HG03095 (cell line): ENCODE measurements around the gene PXYLP1.

Source experiments
- ATAC-seq: cut with Tn5 transposase; IDR thresholded peaks from one replicate; pipeline ENCODE4 v1.9.1; 2021; ENCODE audit warnings: moderate library complexity; ENCODE audit not compliant: unreplicated experiment

The PXYLP1 gene

DNA sequence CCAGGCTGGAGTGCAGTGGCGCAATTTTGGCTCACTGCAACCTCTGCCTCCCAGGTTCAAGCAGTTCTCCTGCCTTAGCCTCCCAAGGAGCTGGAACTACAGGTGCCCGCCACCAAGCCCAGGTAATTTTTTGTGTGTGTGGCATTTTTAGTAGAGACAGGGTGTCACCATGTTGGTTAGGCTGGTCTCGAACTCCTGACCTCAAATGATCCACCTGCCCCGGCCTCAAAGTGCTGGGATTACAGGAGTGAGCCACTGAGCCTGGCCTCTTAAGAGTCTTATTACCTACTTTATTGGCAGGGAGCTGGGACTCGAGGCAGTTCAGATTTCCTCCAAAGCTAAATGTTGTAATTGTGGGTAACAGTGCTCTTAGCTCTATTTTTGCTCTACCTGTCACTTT lies 16.4 kb downstream of the PXYLP1 start:
- ATAC-seq, result no peak

DNA sequence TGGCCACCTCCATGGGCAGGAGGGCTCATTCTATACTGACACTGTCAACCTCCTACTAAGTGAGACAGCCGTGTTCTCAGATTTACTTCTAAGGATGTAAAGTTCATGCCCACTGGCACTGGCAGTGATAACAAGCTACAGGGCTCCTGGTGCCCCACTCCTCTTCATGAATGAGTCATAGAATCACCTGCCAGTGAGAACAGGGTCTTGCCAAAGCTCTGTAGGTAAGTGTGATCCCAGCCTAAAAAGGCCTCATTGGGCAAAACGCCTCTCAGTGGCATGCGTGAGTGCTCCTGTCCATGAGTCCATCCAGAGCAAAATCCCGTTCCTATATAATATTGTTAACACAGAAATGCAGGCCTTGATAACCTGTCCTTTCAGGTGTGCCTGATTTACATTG lies 17.4 kb downstream of the PXYLP1 start:
- no peak for ATAC-seq

DNA sequence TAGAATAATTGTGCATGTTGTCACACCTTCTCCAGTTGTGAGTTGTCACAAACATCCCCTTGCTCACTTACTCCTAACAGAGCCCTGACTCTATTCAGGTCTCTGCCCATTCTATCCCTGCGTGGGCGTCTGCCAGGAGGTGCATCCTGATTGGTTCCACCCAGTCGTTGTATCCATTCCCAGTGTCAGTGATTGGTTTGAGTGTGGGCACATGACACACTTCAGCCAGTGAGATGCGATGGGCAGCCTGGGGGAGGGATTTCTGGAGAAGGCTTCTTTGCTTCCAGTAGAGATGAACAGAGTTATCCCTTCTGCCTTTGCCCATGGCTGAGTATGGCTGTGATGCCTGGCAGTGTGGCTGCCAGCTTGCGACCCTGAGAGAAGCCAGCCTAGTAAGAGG lies 18.7 kb downstream of the PXYLP1 start:
- ATAC-seq, result no peak

DNA sequence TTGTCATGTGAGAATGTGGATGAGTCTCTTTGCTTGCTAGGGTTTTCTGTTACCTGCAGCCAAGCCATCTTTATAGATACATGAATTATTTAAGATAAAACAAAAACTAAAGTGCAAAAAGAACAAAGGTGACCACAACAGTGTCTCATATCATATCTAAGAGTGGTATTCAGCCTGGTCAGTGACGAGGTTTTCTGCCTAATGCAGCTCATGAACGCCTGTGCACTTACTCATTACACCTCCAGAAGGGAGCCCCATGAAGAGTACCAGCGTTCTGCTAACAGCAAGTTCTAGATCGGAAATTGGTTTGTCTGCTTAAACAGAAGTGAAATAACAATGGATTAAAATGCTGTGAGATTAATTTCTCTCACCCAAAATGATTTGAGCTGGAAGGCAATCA lies 19.2 kb downstream of the PXYLP1 start:
- ATAC-seq, result no peak

DNA sequence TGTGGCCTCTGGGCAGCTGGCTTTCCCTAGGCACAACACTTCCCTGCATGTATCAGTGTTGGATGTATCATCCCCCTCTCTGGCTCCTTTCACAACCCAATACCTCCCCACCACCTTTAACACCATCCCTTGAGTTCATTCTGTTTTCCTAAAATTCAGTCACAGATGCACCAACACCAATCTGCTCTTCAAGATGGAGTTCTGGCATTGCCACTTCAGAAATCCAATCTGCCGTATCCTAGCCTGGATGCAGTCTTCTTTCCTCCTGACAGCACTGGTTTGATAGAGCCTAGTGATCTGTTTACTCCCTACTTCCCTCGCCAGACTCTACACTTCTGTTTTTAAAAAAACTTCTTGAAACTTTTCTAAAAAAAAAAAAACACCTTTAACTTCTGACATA lies 21.7 kb downstream of the PXYLP1 start:
- ATAC-seq, result no peak

DNA sequence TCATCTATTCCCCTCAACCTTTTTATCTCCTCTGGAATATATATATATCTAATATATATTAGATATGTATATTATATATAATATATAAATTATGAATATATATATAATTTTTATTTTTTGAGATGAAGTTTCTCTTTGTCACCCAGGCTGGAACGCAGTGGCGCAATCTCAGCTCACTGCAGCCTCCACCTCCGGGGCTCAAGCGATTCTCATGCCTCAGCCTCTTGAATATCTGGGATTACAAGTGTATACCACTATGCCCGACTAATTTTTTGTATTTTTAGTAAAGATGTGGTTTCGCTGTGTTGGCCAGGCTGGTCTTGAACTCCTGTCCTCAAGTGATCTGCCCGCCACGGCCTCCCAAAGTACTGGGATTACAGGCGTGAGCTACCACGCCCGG lies 22.2 kb downstream of the PXYLP1 start:
- ATAC-seq, result no peak

DNA sequence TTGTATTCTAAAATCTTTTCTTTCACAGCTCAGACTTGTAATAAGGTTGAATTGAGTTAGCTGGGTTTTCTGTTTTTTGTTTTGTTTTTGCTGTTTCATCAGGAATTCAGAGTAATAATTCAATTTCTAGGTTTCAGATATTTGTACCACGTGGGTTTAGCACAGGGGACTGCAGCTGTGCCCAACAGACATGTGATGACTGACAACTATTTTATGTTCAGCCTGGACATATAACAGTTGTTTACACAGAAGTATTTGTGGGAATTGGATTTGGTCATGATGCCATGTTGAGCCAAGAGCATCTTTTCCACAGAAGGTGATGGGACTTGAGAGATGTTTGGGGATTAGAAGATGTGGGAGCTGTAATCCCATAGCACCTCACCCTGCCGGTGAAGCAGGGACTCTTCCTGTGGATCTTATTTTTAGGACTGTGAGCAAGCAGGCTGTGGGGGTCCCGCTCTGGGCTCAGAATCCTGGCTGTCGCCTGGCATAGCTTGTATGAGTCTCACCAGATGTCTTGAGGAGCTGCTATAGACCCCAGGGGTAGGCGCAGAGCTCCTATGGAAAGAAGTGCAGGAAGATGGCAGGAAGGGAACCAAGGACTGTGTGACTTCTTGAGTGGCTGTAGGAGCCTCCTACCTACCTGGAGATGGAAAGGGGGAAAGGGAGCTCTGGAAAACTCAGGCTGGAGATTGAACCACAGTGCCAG lies 23.7 kb downstream of the PXYLP1 start:
- ATAC-seq, result no peak

DNA sequence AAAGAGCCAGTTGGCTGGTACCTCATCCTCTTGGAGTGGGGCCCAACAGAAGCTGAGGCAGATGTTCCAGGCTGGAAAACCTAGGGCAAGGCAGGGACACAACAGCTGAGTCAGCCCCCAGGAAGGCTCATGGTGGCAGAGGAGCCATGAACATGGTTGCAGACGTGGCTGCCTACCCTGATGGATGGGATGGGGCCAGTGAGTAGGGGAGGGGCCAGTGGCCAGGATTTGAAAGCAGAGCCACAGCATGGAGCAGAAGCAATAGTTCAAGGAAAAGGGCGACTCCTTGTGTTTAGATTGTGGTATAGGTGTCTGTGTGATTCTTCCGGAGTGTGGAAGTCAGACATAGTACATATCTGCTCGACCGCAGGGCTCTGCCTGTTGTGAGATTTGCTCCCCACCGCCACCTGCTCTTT lies 24.2 kb downstream of the PXYLP1 start:
- ATAC-seq, result no peak

DNA sequence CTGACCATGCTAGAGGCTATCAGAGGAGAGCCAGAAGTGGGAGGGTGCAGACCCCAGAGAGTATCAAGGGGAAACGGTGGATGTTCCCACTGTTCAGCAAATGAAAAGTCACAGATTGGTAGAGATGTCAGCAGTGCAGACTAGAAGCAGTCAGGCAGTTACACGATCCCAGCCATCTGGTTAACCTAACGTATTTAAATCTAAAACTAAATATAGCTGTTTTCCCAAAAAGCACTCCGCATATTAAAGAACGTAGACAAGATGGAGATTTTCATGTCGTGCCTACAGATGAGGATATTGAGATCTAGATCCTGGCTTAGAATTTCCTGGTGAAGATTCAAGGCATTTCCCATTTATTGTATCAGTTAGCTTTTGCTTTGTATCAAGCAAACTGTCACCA lies 25.2 kb downstream of the PXYLP1 start:
- no peak for ATAC-seq

DNA sequence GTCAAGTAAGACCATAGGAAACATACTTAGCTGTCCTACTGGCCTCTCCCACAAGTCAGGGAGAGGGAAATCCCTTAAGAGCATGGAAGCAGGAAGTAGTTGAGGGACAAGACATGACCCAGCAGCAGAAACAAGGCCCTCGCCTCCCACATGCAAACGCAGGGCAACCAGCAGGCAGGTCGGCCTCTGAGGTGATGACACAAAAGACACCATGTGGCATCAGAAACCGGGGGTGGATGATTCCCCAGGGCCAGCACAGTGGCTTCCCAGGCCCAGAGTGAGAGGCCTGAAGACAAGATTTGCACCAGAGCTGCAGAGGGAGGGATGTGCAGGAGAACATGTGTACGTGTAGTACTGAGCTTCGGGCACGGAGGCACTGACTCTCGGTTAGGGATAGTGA lies 26.3 kb downstream of the PXYLP1 start:
- ATAC-seq, result no peak

DNA sequence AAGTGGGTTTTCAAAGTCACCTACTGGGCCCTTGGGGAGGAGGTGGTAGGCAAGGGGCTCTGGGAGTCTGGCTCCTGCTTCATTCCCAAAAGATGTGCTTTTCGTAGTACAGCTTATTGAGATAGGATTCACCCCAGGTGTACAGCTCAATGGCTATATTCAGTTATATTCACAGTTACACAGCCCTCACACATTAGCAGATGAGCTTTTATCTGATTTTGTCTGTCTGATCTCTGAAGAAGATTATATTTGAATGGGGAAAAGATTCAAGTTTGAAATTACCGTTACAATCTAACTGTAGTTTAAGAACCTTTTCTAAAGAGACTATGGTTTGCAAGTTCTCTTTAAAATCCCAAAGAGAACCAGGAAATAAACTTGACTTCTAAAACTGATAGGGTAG lies 27.3 kb downstream of the PXYLP1 start:
- no peak for ATAC-seq

DNA sequence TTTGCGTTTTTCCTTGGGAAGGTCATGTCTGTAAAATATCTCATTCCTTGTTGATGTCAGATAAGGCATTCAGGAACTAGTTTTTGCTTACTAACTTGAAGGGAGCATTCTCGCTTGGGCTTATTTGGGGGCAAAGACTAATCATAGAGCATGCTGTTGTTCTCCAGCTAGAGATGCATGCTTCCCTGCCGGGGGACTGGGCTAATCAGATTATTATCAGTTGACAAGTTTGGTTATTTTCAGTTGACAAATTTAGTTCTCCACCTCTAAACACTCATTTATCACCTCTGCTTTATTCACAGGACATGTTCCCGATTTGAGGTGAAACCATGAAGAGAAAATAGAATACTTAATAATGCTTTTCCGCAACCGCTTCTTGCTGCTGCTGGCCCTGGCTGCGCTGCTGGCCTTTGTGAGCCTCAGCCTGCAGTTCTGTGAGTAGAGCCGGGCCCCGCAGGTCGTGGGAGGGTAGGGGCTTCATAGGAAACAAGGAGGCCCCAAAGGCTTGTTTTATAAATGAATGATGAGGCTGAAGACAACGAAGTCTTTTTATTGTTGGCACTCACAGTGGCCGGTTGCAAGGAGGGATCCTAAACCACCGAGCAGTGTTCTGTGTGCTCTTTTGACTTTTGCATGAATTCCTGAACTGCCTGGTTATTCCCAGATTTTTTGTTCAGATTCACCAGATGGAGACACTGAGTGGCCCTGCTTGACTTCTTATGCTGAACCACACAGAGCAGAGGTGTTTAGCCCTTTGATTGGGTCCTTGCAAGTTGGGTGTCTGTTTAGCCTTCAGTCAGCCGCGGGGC lies 28.4 kb downstream of the PXYLP1 start:
- no peak for ATAC-seq

DNA sequence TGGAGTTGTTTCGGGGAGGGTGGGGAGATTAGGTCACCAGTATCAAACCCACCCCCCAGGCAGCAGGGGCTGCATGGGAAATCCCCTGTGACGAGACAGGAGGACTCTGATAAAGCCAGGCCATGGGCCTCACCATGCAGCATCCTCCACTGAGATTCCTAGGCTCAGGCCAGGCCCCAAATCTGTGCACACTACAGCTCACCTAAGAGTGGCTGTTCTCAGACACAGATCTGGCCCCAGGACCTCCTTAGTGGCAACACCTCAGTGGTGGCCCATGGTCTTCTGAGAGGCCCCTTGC lies 29.0 kb downstream of the PXYLP1 start:
- ATAC-seq, result no peak

DNA sequence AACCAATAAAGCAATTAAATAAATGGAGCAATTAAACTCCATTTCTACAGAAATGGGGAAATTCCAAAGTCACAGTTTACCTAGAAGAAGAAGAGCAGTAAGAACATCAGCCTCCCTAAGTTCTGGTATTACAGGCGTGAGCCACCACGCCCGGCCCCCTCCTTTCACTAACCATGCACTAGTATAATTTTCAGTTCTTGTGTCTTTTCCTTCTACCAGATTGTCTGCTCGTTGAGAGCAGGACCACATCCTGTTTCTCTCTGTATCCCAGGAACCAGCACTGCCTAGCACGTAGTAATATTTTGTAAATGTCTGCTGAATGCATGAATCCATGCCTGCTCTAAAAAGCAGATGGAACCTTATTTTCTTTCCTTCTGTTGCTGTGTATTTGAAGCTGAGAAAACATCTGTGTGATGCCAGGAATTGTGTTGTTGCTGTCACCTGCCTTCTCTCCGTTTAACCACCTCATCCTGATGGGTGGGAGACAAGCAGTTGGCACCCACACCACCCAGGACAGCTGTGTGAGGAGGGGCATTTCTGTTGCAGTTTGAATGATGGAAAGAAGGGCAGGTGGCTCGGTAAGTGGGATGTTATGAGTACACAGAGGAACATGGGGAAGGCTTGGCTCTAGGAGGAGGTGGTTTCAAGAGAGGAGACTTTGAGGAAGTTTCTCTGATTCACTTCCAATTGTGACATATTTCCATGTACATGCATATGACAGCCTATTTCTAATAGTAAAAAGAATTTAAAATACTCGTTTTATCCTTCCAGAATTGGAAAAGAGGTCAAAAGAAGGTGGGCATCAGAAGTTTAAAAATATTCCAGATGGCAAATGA lies 30.1 kb downstream of the PXYLP1 start:
- ATAC-seq, result no peak

DNA sequence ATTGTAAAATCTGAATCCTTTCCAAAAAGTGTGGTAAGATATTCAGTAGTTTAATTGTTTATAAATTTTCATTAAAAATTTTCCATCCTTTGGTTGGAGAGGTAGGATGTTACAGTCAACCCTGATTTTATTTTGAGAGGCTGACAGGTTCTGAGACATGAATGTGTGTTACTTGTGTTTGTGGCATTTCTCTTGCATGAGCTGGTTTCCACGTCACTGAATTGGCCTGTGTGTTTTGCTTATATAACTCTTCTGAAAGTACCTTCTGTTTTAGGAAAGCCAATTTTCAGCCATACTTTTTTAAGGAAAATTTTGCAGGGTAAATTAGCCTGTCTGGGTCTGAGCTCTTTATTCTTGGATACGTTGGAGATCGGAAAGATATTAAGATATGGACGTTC lies 30.7 kb downstream of the PXYLP1 start:
- ATAC-seq, result no peak

DNA sequence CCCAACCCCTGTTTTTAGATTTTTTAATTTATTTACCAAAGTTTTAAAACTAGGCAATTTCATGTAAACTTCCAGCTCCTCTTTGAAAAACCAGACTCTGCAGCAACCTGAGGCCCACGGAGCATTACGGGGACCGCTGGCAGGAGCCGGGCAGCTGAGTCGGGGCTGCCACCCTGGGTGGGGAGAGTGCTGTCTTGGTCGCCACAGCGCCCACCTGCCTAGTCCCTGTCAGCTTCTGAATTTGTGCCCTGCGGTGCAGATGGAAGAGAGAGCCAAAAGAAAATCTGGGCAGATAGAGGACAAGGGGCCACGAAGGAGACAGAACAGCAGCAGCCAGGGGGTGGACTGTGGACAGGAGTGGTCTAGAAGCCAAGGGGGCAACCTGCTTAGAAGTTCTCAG lies 34.6 kb downstream of the PXYLP1 start:
- no peak for ATAC-seq

DNA sequence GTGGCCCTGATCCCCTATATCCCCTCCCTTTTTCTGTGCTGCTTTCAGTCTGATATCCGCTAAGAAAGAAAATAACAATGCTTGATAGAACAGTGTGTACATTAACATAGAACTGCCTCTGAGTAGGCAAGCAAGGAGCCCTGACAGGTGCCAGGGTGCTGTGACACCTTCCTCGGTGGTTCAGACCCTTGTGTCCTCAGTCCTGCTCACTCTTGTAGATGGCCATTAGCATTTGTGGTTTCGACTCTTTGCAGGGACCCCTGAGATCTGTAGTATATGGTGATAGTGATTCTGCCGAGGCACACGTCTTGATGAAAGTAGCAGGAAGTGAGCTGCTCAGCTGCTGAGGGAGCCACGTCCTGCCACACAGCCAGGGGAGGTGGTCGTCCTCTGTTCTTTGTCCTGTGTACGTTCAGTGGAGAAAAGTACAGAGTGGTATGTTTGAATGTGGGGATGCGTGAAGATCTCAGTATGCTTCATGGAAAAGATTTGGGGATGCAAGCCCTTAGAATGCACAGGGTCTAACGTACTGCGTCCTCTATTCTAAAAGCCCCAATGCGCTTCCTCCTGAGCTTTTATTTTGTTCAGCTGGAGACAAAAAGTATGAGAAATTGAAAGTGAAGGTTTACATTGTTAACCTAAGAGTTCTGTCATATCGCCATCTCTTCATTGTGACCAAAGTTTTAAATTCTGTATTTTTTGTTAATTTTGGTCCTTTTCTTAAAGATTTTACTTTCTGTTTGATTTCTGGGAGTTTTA lies 35.4 kb downstream of the PXYLP1 start:
- ATAC-seq, result no peak

DNA sequence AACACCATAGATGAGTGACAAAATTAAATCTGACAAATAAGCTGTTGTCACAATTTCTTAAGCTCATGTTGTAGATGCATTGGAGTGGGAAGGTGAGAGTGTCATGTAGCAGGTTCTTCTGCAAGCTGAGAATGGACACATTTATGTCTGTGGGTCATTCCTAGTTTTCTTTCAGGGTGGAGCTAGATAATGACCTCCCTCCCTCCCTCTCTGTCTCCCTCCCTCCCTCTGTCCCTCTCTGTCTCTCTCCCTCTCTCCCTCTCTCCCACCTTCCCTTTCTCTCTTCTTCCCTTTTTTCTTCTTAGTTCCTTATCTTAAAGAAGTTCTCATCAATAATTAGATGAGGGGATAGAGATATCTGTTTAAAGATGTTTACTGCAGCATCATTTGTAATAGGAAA lies 36.0 kb downstream of the PXYLP1 start:
- ATAC-seq, result no peak

DNA sequence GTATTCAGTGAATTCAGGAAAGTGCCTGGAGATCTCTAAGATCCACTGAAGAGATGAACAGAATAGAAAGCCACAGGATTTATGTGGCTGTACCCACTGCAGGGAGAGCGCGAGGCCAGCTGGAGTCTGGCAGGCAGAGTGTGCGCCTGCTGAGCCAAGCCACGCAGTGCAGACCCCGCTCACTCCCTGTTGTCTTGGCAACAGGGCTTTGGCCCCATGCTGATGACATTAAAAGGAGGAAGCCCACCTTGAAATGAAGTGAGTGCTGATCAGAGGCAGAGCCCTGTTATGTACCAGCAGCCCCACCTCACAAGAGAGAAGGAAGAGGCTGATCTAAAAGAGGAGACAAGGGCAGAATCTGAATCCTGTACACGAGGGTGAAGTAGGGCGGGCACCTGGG lies 36.7 kb downstream of the PXYLP1 start:
- ATAC-seq, result no peak

DNA sequence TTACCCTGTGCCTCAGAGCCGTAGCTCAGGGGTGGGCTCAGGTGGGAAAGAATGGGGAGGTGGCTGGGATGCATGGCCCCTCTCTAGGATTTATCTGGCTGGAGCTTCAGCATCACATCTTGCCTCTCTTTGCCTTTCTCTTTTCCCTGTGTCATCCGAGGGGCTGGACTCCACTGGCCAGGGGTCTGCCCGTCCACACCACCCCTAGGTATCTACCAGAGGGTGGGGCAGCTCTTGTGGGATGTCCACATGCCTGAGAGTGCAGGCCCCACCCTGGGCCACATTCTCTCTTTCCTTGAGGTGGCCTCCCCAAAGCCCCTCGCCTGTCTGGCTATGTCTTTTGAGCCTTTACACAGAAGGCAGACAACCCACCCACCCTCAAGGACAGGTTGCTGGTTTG lies 37.2 kb downstream of the PXYLP1 start:
- ATAC-seq, result no peak

DNA sequence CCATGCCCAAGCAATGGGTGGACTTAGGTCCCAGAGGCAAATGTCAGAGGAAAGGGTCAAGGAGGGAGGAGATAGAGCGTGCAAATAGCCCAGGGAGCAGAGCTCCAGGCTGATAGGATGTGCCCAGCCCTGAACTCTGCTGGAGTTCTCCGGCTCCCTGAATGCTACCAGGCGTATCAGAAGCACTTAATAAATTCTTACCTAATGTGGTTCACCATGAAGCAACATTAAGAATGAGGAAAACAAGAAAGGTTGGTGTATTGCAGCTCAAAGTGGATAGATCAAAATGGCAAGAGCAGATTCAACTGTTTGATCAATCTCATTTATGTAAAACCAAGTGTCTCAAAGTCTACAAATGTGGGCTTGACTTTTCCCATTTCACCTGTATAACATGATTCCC lies 38.3 kb downstream of the PXYLP1 start:
- no peak for ATAC-seq
